Heart left ventricle (tissue), 13 donors: ENCODE measurements around the gene OR11G2.

Experiments
- CTCF ChIP-seq, 12 donors: fragments of 200-600 bp; sonication (generic) in 4 of 12; IDR thresholded peaks; one replicate each; pipeline versions ENCODE4 v1.5.0 to v1.8.0; 2018 to 2022; ENCODE audit warnings: antibody characterized with exemption in 12 of 12, mild to moderate bottlenecking in 5 of 12
- POLR2A ChIP-seq, 2 donors: fragments of 450-650 bp; IDR thresholded peaks; one replicate each; pipeline ENCODE4 v1.6.1; 2017; ENCODE audit warnings: antibody characterized with exemption in 2 of 2, mild to moderate bottlenecking in 2 of 2, moderate library complexity in 2 of 2
- donor health status: ischemic (EF 13 %, LVEDD 7.1; RV severe dilation, severe dysfunction).
- donor health status: DM: no; HTN: yes; CAD: no.
- donor health status: DM: no; HTN: no; CAD: no.
- donor health status: ischemic (EF 25% LVEDD 6.9; RV normal size, moderate dysfunction).
- donor health status: ischemic (EF 25% LVEDD 5.7; RV mildly dilated, moderate dysfunction).
- donor health status: ischemic (EF 35%, LVEDD 5.7; RV mildly dilated, moderate dysfunction).
- donor health status: nonischemic (EF 11% LVEDD 7.7; RV severe dilation, severe dysfunction).
- donor health status: DM: yes; HTN: yes; CAD: no.
- donor health status: PGD.
- donor health status: ischemic (EF 29% LVEDD 5.4; RV normal size, mild dysfunction).
- donor health status: nonischemic (EF 23%, LVEDD 6.1; RV moderate dilation, normal function).

DNA sequence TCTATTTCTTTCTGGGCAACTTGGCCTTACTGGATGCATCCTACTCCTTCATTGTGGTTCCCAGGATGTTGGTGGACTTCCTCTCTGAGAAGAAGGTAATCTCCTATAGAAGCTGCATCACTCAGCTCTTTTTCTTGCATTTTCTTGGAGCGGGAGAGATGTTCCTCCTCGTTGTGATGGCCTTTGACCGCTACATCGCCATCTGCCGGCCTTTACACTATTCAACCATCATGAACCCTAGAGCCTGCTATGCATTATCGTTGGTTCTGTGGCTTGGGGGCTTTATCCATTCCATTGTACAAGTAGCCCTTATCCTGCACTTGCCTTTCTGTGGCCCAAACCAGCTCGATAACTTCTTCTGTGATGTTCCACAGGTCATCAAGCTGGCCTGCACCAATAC is 46.8 kb upstream of the OR11G2 start:
- TF ChIP-seq CTCF (IDR thresholded peaks at IDR 0.05), result no peak
- no peak for TF ChIP-seq POLR2A (IDR thresholded peaks at IDR 0.05)
